A673 (cell line): ENCODE results near the gene SH2B2.

Source experiments
- EZH2 ChIP-seq: fragments of 200-600 bp; sonication (generic); IDR thresholded peaks from 2 replicates; pipeline ENCODE4 v1.6.1; 2017; ENCODE audit warnings: borderline replicate concordance, low read depth, mild to moderate bottlenecking, mixed read lengths, antibody characterized with exemption, low read length; ENCODE audit not compliant: poor library complexity, severe bottlenecking
- TF ChIP-seq, protein P1 (sequence below): fragments of 300-800, 200-600 bp; sonication (generic); conservative IDR thresholded peaks from 2 replicates; pipeline ENCODE4 v1.5.1; 2017; ENCODE audit warnings: low read depth, mild to moderate bottlenecking, antibody characterized with exemption, low read length, moderate library complexity, mixed read lengths

DNA sequence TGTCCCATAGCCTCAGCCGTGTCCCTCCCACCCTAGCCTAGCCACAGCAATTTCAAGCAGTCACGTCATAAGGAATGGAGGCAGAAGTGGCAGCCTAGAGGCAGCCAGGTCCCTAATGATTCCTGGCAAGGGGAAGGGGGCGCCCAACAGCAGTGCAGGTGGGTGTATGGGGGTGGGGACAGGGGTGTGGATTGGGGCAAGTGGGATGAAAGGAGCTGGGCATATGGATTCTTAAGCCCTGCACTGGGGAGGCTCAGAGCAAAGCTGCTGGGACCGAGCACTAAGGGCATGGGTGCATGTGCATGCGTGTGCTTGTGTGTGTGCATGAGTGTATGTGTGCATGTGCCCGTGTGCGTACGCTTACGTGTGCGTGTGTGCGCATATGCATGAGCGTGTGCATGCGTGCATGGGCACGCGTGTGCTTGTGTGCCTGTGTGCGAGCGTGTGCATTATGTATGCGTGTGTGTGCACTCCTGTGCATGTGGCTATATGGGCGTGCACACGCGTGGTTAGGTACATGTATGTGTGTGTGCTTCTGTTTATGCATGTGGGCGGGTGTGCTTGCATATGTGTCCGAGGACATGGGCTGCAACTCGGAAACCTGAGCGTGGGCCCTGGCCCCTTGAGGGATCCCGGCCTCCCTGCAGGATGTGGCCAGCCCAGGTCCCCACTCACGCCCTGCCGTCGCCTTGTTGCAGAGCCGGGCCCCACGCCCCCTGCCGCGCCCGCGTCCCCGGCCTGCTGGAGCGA lies 34.1 kb downstream of the SH2B2 start:
- TF ChIP-seq, protein P1, sequence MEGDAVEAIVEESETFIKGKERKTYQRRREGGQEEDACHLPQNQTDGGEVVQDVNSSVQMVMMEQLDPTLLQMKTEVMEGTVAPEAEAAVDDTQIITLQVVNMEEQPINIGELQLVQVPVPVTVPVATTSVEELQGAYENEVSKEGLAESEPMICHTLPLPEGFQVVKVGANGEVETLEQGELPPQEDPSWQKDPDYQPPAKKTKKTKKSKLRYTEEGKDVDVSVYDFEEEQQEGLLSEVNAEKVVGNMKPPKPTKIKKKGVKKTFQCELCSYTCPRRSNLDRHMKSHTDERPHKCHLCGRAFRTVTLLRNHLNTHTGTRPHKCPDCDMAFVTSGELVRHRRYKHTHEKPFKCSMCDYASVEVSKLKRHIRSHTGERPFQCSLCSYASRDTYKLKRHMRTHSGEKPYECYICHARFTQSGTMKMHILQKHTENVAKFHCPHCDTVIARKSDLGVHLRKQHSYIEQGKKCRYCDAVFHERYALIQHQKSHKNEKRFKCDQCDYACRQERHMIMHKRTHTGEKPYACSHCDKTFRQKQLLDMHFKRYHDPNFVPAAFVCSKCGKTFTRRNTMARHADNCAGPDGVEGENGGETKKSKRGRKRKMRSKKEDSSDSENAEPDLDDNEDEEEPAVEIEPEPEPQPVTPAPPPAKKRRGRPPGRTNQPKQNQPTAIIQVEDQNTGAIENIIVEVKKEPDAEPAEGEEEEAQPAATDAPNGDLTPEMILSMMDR, result no peak
- no peak for TF ChIP-seq EZH2
